ENCODE results near the gene UBE2J2. TPM values are rescaled to one million over a fixed set of nuclear protein-coding genes. Genes with fewer than 3 reads are reported as not detected.

UBE2J2 gene
- total and polyA plus RNA-seq, 2 of the 13 experiments (the other 11 are each of a cell fraction or from before 2014, with no cell fraction given), result 25.4 to 29.4 TPM

- TF ChIP-seq GRHL1 (CRISPR knock-in tag; conservative IDR thresholded peaks at IDR 0.05) (no peak), CEBPG (CRISPR knock-in tag; IDR thresholded peaks at IDR 0.05) (no peak), ZNF232 (CRISPR knock-in tag; IDR thresholded peaks at IDR 0.05; ENCODE audit: borderline replicate concordance) (no peak), TMF1 (CRISPR knock-in tag; IDR thresholded peaks at IDR 0.05; ENCODE audit: low read depth) (0 out of 2 replicates have a peak, but pooled peaks have one; percentile 45), MNT (IDR thresholded peaks at IDR 0.05) (peak; percentile 76), NFIC (IDR thresholded peaks at IDR 0.05; ENCODE audit: low read length) (no peak), AGO1 (IDR thresholded peaks at IDR 0.05; ENCODE audit: low read depth, low read length, poor library complexity, severe bottlenecking) (peak; percentile 36), POLR2A (IDR thresholded peaks at IDR 0.05; ENCODE audit: insufficient read depth in 1 of 2, low read depth in 2 of 2, low read length in 2 of 2) (peak in 1 of 2 experiments; percentile 34; a peak in 1 of 4 replicates), ZNF556 (CRISPR knock-in tag; IDR thresholded peaks at IDR 0.05; ENCODE audit: borderline replicate concordance) (peak; percentile 9; the same call in 1 of the 2 replicates), SMYD3 (CRISPR knock-in tag; IDR thresholded peaks at IDR 0.05) (no peak), ZBTB42 (CRISPR knock-in tag; IDR thresholded peaks at IDR 0.05) (no peak), SMAD3 (CRISPR knock-in tag; IDR thresholded peaks at IDR 0.05) (no peak), MTA1 (CRISPR knock-in tag; IDR thresholded peaks at IDR 0.05; ENCODE audit: borderline replicate concordance) (peak; percentile 81; the same call in 1 of the 2 replicates), MAFK (conservative IDR thresholded peaks at IDR 0.05 in 1 of 2, IDR thresholded peaks at IDR 0.05 in 1 of 2; ENCODE audit: low read length in 2 of 2) (no peak), CENPX (CRISPR knock-in tag; IDR thresholded peaks at IDR 0.05) (no peak), ZNF143 (CRISPR knock-in tag; IDR thresholded peaks at IDR 0.05) (peak; percentile 53; the same call in 1 of the 2 replicates), HES4 (CRISPR knock-in tag; IDR thresholded peaks at IDR 0.05; ENCODE audit: borderline replicate concordance) (no peak), ZNF747 (CRISPR knock-in tag; IDR thresholded peaks at IDR 0.05; ENCODE audit: borderline replicate concordance) (no peak; the same call in 1 of the 2 replicates), ESRRA (CRISPR knock-in tag; IDR thresholded peaks at IDR 0.05; ENCODE audit: low read depth) (no peak)
- TF ChIP-seq, protein P1, sequence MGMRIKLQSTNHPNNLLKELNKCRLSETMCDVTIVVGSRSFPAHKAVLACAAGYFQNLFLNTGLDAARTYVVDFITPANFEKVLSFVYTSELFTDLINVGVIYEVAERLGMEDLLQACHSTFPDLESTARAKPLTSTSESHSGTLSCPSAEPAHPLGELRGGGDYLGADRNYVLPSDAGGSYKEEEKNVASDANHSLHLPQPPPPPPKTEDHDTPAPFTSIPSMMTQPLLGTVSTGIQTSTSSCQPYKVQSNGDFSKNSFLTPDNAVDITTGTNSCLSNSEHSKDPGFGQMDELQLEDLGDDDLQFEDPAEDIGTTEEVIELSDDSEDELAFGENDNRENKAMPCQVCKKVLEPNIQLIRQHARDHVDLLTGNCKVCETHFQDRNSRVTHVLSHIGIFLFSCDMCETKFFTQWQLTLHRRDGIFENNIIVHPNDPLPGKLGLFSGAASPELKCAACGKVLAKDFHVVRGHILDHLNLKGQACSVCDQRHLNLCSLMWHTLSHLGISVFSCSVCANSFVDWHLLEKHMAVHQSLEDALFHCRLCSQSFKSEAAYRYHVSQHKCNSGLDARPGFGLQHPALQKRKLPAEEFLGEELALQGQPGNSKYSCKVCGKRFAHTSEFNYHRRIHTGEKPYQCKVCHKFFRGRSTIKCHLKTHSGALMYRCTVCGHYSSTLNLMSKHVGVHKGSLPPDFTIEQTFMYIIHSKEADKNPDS (CRISPR knock-in tag; IDR thresholded peaks at IDR 0.05), result no peak
- TF ChIP-seq, protein P2, sequence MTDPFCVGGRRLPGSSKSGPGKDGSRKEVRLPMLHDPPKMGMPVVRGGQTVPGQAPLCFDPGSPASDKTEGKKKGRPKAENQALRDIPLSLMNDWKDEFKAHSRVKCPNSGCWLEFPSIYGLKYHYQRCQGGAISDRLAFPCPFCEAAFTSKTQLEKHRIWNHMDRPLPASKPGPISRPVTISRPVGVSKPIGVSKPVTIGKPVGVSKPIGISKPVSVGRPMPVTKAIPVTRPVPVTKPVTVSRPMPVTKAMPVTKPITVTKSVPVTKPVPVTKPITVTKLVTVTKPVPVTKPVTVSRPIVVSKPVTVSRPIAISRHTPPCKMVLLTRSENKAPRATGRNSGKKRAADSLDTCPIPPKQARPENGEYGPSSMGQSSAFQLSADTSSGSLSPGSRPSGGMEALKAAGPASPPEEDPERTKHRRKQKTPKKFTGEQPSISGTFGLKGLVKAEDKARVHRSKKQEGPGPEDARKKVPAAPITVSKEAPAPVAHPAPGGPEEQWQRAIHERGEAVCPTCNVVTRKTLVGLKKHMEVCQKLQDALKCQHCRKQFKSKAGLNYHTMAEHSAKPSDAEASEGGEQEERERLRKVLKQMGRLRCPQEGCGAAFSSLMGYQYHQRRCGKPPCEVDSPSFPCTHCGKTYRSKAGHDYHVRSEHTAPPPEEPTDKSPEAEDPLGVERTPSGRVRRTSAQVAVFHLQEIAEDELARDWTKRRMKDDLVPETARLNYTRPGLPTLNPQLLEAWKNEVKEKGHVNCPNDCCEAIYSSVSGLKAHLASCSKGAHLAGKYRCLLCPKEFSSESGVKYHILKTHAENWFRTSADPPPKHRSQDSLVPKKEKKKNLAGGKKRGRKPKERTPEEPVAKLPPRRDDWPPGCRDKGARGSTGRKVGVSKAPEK (CRISPR knock-in tag; IDR thresholded peaks at IDR 0.05; ENCODE audit: borderline replicate concordance), result no peak
These were observed 33.1 kb upstream of the UBE2J2 start (continued) for GRCh38 chr1:1306661-1307260.

Measured in HepG2 (cell line).